T-helper 17 cell (primary cell): Measurements from ENCODE around the gene NEK7. TPM values are rescaled to one million over a fixed set of nuclear protein-coding genes. Genes with fewer than 3 reads are reported as not detected.

Source experiments
- ATAC-seq: fragments of 150-1000 bp; cut with Tn5 transposase; 2 replicates; pipeline ENCODE4 v1.10.0; 2021; ENCODE audit warnings: mild to moderate bottlenecking, moderate library complexity
- DNase-seq, 3 donors: peaks; one replicate each; pipeline versions ENCODE4 v3.0.0 to v3.0.0-alpha.2; 2020 to 2021
- H3K9me3 ChIP-seq: one replicate; pipeline ENCODE4 v1.7.0; 2013; ENCODE audit warnings: low read length, mild to moderate bottlenecking; ENCODE audit not compliant: control insufficient read depth, poor library complexity, severe bottlenecking
- H3K27ac Mint-ChIP-seq: one replicate; pipeline ENCODE4 v1.8.0; 2022; ENCODE audit warnings: mild to moderate bottlenecking, moderate library complexity, mixed read lengths
- H3K27me3 Mint-ChIP-seq: one replicate; pipeline ENCODE4 v1.8.0; 2022; ENCODE audit warnings: mixed read lengths
- H3K36me3 Mint-ChIP-seq: one replicate; pipeline ENCODE4 v1.8.0; 2022; ENCODE audit warnings: low read depth, mixed read lengths
- H3K4me1 Mint-ChIP-seq: one replicate; pipeline ENCODE4 v1.8.0; 2022; ENCODE audit warnings: mild to moderate bottlenecking, mixed read lengths
- H3K4me3 Mint-ChIP-seq: one replicate; pipeline ENCODE4 v1.8.0; 2022; ENCODE audit warnings: mild to moderate bottlenecking, moderate library complexity, mixed read lengths
- total RNA-seq, 4 donors: library from RNA in 2 of 4; stranded (reverse) in 2 of 4; gene quantifications; one replicate each; pipeline ENCODE4 v1.2.3 and lab custom pipeline; 2022 to 2026

The NEK7 gene
- total RNA-seq, 2 donors from 2014 or later: 42.1 to 50.4 TPM

- no peak for DNase-seq
- no peak for ATAC-seq
- H3K9me3 ChIP-seq: no peaks in the 10 kb centered on the region
- Mint-ChIP-seq H3K4me3 (no peak overlapping the region), H3K27ac (no peak overlapping the region), H3K4me1 (peaks cover 17% of the 10 kb centered on the region), H3K27me3 (no peaks in the 10 kb centered on the region), H3K36me3 (peaks cover 5% of the 10 kb centered on the region)
Observed at GRCh38 chr1:198153804-198154203, 3.0 kb upstream of the NEK7 start.

- no peaks in the 10 kb centered on the region for H3K9me3 ChIP-seq
- DNase-seq: no peak
- no peak overlapping the region for H3K4me3 Mint-ChIP-seq
- no peaks in the 10 kb centered on the region for H3K27me3 Mint-ChIP-seq
- H3K4me1 Mint-ChIP-seq: peaks cover 21% of the 10 kb centered on the region
- peaks cover 5% of the 10 kb centered on the region for H3K36me3 Mint-ChIP-seq
- ATAC-seq: no peak
- H3K27ac Mint-ChIP-seq: peak overlapping the region; percentile 100
Observed at GRCh38 chr1:198155253-198155652, 1.5 kb upstream of the NEK7 start.

GRCh38 chr1:198156111-198156744 lies 570 bp upstream of the NEK7 start:
- peaks cover 5% of the 10 kb centered on the region for H3K36me3 Mint-ChIP-seq
- DNase-seq (peak; percentile 21 to 57 (median 47)), ATAC-seq (peak; percentile 48)
- peaks cover 26% of the 10 kb centered on the region for H3K4me1 Mint-ChIP-seq
- H3K27me3 Mint-ChIP-seq: no peaks in the 10 kb centered on the region
- no peaks in the 10 kb centered on the region for H3K9me3 ChIP-seq
- H3K27ac Mint-ChIP-seq: peak overlapping the region; percentile 100
- H3K4me3 Mint-ChIP-seq: peak overlapping the region; percentile 100

DNA sequence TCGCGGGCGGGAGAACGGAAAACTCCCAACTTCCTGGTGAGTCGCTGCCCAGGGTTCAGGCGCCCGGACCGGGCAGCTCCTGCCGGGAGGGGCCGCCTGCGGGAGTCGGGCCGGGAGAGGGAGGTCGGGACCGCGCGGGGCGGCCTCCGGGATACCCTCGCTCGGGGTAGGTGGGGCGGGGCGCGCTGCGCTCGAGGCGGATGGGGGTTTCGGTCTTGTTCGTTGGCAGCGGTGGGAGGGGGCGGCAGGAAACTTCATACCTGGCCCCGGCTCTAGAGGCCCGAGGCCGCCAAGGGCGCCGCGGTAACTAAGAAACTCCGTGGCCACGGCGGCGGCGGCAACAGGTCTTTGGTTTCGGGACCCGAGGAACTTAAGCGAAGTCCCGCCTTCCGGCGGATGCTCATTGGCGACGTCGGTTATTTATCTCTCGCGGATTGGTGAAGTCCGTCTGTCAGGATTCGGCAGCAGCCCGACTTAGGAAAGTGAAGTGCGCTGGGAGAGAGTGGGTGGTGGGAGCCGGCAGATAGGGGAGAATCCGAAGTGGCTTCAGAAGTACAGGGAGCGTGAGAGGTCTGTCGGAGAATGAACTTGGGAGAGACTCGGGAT lies 546 bp downstream of the NEK7 start:
- ATAC-seq (peak; percentile 60), DNase-seq (peak; percentile 66 to 78 (median 71))
- Mint-ChIP-seq H3K27ac (peak overlapping the region; percentile 100), H3K4me1 (peaks cover 34% of the 10 kb centered on the region), H3K27me3 (no peaks in the 10 kb centered on the region), H3K4me3 (peak overlapping the region; percentile 100), H3K36me3 (peaks cover 5% of the 10 kb centered on the region)
- no peaks in the 10 kb centered on the region for H3K9me3 ChIP-seq

DNA sequence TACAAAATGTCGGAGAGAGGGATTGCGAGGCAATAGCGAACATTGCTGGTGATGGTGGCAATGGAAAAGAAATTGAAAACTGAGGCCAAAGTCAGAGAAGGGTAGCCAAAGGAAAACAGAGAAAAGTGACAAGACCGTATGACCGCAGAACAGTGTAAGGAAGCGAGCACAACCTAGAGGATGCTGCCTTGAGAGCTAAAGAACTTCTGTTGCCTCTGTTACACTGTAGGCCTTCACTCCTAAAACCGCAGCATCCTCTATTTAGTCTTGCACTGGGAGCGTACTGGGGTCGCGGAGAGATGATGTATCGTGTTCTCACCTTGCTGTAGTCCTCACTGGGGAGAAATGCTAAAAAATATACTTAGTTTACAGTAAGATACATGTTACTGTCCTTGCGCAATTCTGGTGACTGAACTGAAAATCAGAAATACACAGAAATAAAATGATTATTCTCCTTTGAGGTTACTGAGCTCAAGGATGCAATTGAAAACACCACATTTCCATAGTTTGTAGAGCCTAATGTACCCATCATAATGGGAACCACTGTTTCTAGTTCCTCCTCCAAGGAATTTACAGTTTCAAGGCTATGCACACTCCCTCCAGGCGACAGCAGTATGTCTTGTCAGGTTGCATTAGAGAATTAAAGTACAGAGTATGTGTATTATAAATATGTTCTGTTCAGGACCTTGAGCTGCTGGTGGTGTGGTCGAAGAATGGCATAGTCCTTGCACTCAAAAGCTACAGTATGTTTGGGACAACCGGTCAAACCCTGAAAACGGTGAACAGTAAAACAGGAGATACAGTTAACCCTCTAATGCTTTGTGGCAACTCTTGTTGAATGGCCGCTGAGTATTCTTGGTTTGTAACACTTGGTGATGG lies 1.3 kb downstream of the NEK7 start:
- Mint-ChIP-seq H3K4me1 (peaks cover 38% of the 10 kb centered on the region), H3K27me3 (no peaks in the 10 kb centered on the region)
- peak; percentile 14 for ATAC-seq

GRCh38 chr1:198158735-198159589 lies 2.2 kb downstream of the NEK7 start:
- no peaks in the 10 kb centered on the region for H3K9me3 ChIP-seq
- H3K4me3 Mint-ChIP-seq: peak overlapping the region; percentile 100
- ATAC-seq (peak; percentile 82), DNase-seq (peak; percentile 73 to 82 (median 78))
- no peaks in the 10 kb centered on the region for H3K27me3 Mint-ChIP-seq
- peaks cover 38% of the 10 kb centered on the region for H3K4me1 Mint-ChIP-seq
- H3K36me3 Mint-ChIP-seq: peaks cover 5% of the 10 kb centered on the region
- H3K27ac Mint-ChIP-seq: peak overlapping the region; percentile 100

More for the DNA sequence above, 1.3 kb downstream of the NEK7 start:
- peak overlapping the region; percentile 100 for H3K4me3 Mint-ChIP-seq
- H3K9me3 ChIP-seq: no peaks in the 10 kb centered on the region
- DNase-seq: no peak
- H3K27ac Mint-ChIP-seq: peak overlapping the region; percentile 100
- peaks cover 5% of the 10 kb centered on the region for H3K36me3 Mint-ChIP-seq

GRCh38 chr1:198160222-198160621 lies 3.4 kb downstream of the NEK7 start:
- H3K9me3 ChIP-seq: no peaks in the 10 kb centered on the region
- no peaks in the 10 kb centered on the region for H3K27me3 Mint-ChIP-seq
- H3K4me3 Mint-ChIP-seq: peak overlapping the region; percentile 47
- ATAC-seq (no peak), DNase-seq (no peak)
- H3K36me3 Mint-ChIP-seq: peaks cover 5% of the 10 kb centered on the region
- H3K4me1 Mint-ChIP-seq: peaks cover 44% of the 10 kb centered on the region
- peak overlapping the region; percentile 100 for H3K27ac Mint-ChIP-seq

GRCh38 chr1:198160946-198161614 lies 4.3 kb downstream of the NEK7 start:
- ATAC-seq (no peak), DNase-seq (no peak)
- Mint-ChIP-seq H3K4me3 (no peak overlapping the region), H3K4me1 (peaks cover 46% of the 10 kb centered on the region), H3K27me3 (no peaks in the 10 kb centered on the region), H3K27ac (peak overlapping the region; percentile 100), H3K36me3 (peaks cover 5% of the 10 kb centered on the region)
- H3K9me3 ChIP-seq: no peaks in the 10 kb centered on the region

DNA sequence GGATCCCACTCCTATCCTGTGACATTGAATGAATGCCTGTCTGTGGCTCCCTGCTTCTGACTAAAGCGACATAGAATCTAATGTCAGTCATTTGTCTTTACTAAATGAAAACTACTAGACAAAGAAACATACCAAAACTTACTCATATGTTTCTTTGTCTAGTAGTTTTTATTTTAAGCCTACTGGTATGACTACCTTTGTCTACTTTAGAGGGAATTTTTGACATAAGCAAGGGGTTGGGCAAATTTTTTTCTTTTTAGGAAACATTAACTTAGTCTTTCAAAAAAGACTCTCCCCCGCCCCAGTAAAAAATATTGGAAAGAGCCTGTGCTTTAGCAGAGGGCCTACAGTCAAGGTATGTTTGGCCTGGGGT lies 4.9 kb downstream of the NEK7 start:
- DNase-seq: no peak
- Mint-ChIP-seq H3K27ac (peak overlapping the region; percentile 100), H3K4me1 (peaks cover 48% of the 10 kb centered on the region), H3K4me3 (no peak overlapping the region), H3K36me3 (peaks cover 5% of the 10 kb centered on the region), H3K27me3 (no peaks in the 10 kb centered on the region)
- no peak for ATAC-seq
- no peaks in the 10 kb centered on the region for H3K9me3 ChIP-seq

- H3K4me1 Mint-ChIP-seq: peaks cover 51% of the 10 kb centered on the region
- ATAC-seq: no peak
- peak overlapping the region; percentile 82 for H3K27ac Mint-ChIP-seq
Observed at GRCh38 chr1:198162091-198162767, 5.4 kb downstream of the NEK7 start.

GRCh38 chr1:198165927-198166647 lies 9.3 kb downstream of the NEK7 start:
- H3K4me1 Mint-ChIP-seq: peaks cover 56% of the 10 kb centered on the region
- H3K27me3 Mint-ChIP-seq: no peaks in the 10 kb centered on the region
- H3K9me3 ChIP-seq: no peaks in the 10 kb centered on the region
- peak overlapping the region; percentile 98 for H3K27ac Mint-ChIP-seq
- ATAC-seq (peak; percentile 80), DNase-seq (no peak)
- H3K36me3 Mint-ChIP-seq: no peaks in the 10 kb centered on the region
- H3K4me3 Mint-ChIP-seq: peak overlapping the region; percentile 86

More at GRCh38 chr1:198162091-198162767, 5.4 kb downstream of the NEK7 start:
- Mint-ChIP-seq H3K27me3 (no peaks in the 10 kb centered on the region), H3K36me3 (peaks cover 5% of the 10 kb centered on the region), H3K4me3 (peak overlapping the region; percentile 43)
- no peak for DNase-seq
- H3K9me3 ChIP-seq: no peaks in the 10 kb centered on the region
